HepG2 (cell line): Measurements from ENCODE around the gene FOXRED2. TPM values are rescaled to one million over a fixed set of nuclear protein-coding genes. Genes with fewer than 3 reads are reported as not detected.

Source experiments
- HMGA1 ChIP-seq: sonication (generic); formaldehyde crosslinking; conservative IDR thresholded peaks from 2 replicates; pipeline ENCODE4 v1.4.0; 2020; ENCODE audit warnings: missing genetic modification reagents
- KLF6 ChIP-seq: IDR thresholded peaks from 2 replicates; pipeline ENCODE4 v1.8.0; 2016; ENCODE audit warnings: missing biosample characterization, missing genetic modification reagents
- RAD51 ChIP-seq: fragments of 450-650 bp; IDR thresholded peaks from 2 replicates; pipeline ENCODE4 v1.6.1; 2016; ENCODE audit warnings: borderline replicate concordance
- SMAD1 ChIP-seq: sonication (generic); formaldehyde crosslinking; IDR thresholded peaks from 2 replicates; pipeline ENCODE4 v1.4.0; 2020; ENCODE audit warnings: missing genetic modification reagents, low read depth, mild to moderate bottlenecking, borderline replicate concordance
- SMAD9 ChIP-seq: sonication (generic); formaldehyde crosslinking; IDR thresholded peaks from 2 replicates; pipeline ENCODE4 v1.5.1; 2020; ENCODE audit warnings: mild to moderate bottlenecking, missing genetic modification reagents
- ZNF207 ChIP-seq: fragments of 450-650 bp; IDR thresholded peaks from 2 replicates; pipeline ENCODE4 v1.6.1; 2016; ENCODE audit warnings: antibody characterized with exemption, borderline replicate concordance
- ZNF296 ChIP-seq: sonication (generic); formaldehyde crosslinking; conservative IDR thresholded peaks from 2 replicates; pipeline ENCODE4 v1.5.0; 2020; ENCODE audit warnings: mild to moderate bottlenecking, missing genetic modification reagents
- ZNF446 ChIP-seq: sonication (generic); formaldehyde crosslinking; IDR thresholded peaks from 2 replicates; pipeline ENCODE4 v1.5.0; 2020; ENCODE audit warnings: mild to moderate bottlenecking, missing genetic modification reagents
- ZNF720 ChIP-seq: sonication (generic); formaldehyde crosslinking; IDR thresholded peaks from 2 replicates; pipeline ENCODE4 v1.4.0; 2020; ENCODE audit warnings: missing genetic modification reagents
- ZNF724P ChIP-seq: sonication (generic); formaldehyde crosslinking; IDR thresholded peaks from 2 replicates; pipeline ENCODE4 v1.8.0; 2022; ENCODE audit warnings: missing genetic modification reagents, borderline replicate concordance
- ZNF768 ChIP-seq: sonication (generic); formaldehyde crosslinking; IDR thresholded peaks from 2 replicates; pipeline ENCODE4 v1.4.0; 2020; ENCODE audit warnings: missing genetic modification reagents
- ZNF878 ChIP-seq: sonication (generic); formaldehyde crosslinking; IDR thresholded peaks from 2 replicates; pipeline ENCODE4 v1.8.1; 2023; ENCODE audit warnings: mild to moderate bottlenecking, missing genetic modification reagents, moderate library complexity
- polyA plus RNA-seq, 8 experiments: library from polyadenylated mRNA; depleted of rRNA in 3 of 8; stranded (reverse) in 7 of 8; unstranded in 1 of 8; fragments of >200 nt; fragmentation: Illumina TruSeq in 4 of 8; extraction: Trizol in 4 of 8; gene quantifications; 2 replicates each; pipeline versions ENCODE4 v1.2.1 to v1.2.3, GENCODE V29; 2011 to 2016; ENCODE audit warnings: low read depth in 4 of 8, missing spikeins in 1 of 8, mixed read lengths in 1 of 8; ENCODE audit not compliant: insufficient read depth in 1 of 8
- total RNA-seq, 5 experiments: library from RNA; depleted of rRNA; stranded (reverse); fragments of >200 nt; fragmentation: Illumina TruSeq; extraction: Trizol; gene quantifications; 2 replicates each; pipeline ENCODE4 v1.2.3, GENCODE V29; 2016; ENCODE audit warnings: low read depth in 1 of 5
- TF ChIP-seq, protein P1 (sequence below): IDR thresholded peaks from 2 replicates; pipeline ENCODE4 v1.6.1; 2016; ENCODE audit warnings: low read depth, borderline replicate concordance
- TF ChIP-seq, protein P2 (sequence below): sonication (generic); formaldehyde crosslinking; IDR thresholded peaks from 2 replicates; pipeline ENCODE4 v1.9.0; 2021; ENCODE audit warnings: missing genetic modification reagents, borderline replicate concordance
- TF ChIP-seq, protein P3 (sequence below): sonication (generic); formaldehyde crosslinking; IDR thresholded peaks from 2 replicates; pipeline ENCODE4 v1.5.0; 2020; ENCODE audit warnings: mild to moderate bottlenecking, missing genetic modification reagents, borderline replicate concordance
- TF ChIP-seq, protein P4 (sequence below): sonication (generic); formaldehyde crosslinking; IDR thresholded peaks from 2 replicates; pipeline ENCODE4 v1.4.0; 2020; ENCODE audit warnings: missing genetic modification reagents, mild to moderate bottlenecking, borderline replicate concordance
- TF ChIP-seq, protein P5 (sequence below): sonication (generic); formaldehyde crosslinking; conservative IDR thresholded peaks from 2 replicates; pipeline ENCODE4 v1.5.0; 2020; ENCODE audit warnings: missing genetic modification reagents

The FOXRED2 gene
- total and polyA plus RNA-seq, 2 of the 13 experiments (the other 11 are each of a cell fraction or from before 2014, with no cell fraction given), result 9.3 to 28.1 TPM

DNA sequence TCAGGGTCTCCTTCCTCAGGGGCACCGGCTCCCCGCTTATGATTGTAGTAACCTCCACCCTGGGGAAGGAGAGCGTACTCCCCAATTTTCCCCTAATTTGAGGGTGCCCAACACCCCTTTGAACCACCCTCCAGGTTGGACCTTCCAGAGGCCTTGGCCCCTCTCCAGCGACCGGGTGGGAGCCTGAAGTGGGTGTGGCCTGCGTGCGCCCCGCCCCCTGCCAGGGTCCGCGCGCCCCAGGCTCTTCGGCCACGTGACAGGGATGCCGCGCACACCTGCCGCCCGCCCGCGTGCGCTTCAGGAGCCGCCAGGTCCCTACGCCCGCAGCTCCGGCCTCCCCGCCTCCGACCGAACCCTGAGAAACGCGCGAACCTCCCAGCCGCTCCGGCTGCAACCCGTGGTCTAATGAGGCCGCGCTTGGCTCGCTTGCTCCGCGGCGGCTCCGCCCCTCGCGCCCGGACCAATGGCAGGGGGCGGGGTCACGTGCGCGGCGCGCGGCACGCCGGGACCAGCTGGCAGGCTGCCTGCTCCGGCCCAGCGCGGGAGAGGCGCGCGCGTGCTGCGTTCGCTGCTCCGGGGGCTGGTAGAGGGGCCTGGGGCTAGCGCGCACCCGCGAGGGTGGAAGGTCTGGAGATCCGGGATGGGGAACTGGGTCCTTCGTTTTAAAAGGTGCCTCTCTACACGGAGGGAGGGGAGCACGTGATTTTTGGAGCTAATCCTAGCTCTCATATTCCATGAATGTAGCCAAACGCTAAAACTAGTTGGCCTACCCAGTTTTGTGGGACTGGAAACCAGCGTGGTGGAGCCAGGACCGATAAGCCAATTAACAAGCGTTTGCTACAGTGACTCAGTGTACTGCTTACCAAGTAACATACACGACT is at the start of gene FOXRED2 (continued):
- TF ChIP-seq HMGA1 (CRISPR knock-in tag) (no peak), RAD51 (peak; percentile 51; the same call in 1 of the 2 replicates), ZNF724P (CRISPR knock-in tag) (peak; percentile 99), ZNF446 (CRISPR knock-in tag) (peak; percentile 98), ZNF296 (CRISPR knock-in tag) (0 out of 2 replicates have a peak, but pooled peaks have one; percentile 6), SMAD1 (CRISPR knock-in tag) (peak; percentile 92; the same call in 1 of the 2 replicates), ZNF878 (CRISPR knock-in tag) (peak; percentile 81), ZNF768 (CRISPR knock-in tag) (peak; percentile 76), KLF6 (CRISPR knock-in tag) (peak; percentile 70; the same call in 1 of the 2 replicates), ZNF720 (CRISPR knock-in tag) (no peak), ZNF207 (no peak), SMAD9 (CRISPR knock-in tag) (no peak)
- TF ChIP-seq, protein P1, sequence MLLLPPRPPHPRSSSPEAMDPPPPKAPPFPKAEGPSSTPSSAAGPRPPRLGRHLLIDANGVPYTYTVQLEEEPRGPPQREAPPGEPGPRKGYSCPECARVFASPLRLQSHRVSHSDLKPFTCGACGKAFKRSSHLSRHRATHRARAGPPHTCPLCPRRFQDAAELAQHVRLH (CRISPR knock-in tag), result no peak; the same call in 1 of the 2 replicates
- TF ChIP-seq, protein P2, sequence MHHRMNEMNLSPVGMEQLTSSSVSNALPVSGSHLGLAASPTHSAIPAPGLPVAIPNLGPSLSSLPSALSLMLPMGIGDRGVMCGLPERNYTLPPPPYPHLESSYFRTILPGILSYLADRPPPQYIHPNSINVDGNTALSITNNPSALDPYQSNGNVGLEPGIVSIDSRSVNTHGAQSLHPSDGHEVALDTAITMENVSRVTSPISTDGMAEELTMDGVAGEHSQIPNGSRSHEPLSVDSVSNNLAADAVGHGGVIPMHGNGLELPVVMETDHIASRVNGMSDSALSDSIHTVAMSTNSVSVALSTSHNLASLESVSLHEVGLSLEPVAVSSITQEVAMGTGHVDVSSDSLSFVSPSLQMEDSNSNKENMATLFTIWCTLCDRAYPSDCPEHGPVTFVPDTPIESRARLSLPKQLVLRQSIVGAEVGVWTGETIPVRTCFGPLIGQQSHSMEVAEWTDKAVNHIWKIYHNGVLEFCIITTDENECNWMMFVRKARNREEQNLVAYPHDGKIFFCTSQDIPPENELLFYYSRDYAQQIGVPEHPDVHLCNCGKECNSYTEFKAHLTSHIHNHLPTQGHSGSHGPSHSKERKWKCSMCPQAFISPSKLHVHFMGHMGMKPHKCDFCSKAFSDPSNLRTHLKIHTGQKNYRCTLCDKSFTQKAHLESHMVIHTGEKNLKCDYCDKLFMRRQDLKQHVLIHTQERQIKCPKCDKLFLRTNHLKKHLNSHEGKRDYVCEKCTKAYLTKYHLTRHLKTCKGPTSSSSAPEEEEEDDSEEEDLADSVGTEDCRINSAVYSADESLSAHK, result no peak; the same call in 1 of the 2 replicates
- TF ChIP-seq, protein P3, sequence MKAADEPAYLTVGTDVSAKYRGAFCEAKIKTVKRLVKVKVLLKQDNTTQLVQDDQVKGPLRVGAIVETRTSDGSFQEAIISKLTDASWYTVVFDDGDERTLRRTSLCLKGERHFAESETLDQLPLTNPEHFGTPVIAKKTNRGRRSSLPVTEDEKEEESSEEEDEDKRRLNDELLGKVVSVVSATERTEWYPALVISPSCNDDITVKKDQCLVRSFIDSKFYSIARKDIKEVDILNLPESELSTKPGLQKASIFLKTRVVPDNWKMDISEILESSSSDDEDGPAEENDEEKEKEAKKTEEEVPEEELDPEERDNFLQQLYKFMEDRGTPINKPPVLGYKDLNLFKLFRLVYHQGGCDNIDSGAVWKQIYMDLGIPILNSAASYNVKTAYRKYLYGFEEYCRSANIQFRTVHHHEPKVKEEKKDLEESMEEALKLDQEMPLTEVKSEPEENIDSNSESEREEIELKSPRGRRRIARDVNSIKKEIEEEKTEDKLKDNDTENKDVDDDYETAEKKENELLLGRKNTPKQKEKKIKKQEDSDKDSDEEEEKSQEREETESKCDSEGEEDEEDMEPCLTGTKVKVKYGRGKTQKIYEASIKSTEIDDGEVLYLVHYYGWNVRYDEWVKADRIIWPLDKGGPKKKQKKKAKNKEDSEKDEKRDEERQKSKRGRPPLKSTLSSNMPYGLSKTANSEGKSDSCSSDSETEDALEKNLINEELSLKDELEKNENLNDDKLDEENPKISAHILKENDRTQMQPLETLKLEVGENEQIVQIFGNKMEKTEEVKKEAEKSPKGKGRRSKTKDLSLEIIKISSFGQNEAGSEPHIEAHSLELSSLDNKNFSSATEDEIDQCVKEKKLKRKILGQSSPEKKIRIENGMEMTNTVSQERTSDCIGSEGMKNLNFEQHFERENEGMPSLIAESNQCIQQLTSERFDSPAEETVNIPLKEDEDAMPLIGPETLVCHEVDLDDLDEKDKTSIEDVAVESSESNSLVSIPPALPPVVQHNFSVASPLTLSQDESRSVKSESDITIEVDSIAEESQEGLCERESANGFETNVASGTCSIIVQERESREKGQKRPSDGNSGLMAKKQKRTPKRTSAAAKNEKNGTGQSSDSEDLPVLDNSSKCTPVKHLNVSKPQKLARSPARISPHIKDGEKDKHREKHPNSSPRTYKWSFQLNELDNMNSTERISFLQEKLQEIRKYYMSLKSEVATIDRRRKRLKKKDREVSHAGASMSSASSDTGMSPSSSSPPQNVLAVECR (CRISPR knock-in tag), result peak; percentile 90
- TF ChIP-seq, protein P4, sequence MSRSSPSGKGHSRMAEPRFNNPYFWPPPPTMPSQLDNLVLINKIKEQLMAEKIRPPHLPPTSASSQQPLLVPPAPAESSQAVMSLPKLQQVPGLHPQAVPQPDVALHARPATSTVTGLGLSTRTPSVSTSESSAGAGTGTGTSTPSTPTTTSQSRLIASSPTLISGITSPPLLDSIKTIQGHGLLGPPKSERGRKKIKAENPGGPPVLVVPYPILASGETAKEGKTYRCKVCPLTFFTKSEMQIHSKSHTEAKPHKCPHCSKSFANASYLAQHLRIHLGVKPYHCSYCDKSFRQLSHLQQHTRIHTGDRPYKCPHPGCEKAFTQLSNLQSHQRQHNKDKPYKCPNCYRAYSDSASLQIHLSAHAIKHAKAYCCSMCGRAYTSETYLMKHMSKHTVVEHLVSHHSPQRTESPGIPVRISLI (CRISPR knock-in tag), result no peak; the same call in 1 of the 2 replicates
- TF ChIP-seq, protein P5, sequence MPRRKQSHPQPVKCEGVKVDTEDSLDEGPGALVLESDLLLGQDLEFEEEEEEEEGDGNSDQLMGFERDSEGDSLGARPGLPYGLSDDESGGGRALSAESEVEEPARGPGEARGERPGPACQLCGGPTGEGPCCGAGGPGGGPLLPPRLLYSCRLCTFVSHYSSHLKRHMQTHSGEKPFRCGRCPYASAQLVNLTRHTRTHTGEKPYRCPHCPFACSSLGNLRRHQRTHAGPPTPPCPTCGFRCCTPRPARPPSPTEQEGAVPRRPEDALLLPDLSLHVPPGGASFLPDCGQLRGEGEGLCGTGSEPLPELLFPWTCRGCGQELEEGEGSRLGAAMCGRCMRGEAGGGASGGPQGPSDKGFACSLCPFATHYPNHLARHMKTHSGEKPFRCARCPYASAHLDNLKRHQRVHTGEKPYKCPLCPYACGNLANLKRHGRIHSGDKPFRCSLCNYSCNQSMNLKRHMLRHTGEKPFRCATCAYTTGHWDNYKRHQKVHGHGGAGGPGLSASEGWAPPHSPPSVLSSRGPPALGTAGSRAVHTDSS (CRISPR knock-in tag), result 0 out of 2 replicates have a peak, but pooled peaks have one; percentile 40
